Activated CD4-positive, alpha-beta T cell treated with anti-CD3 and anti-CD28 coated beads, Interleukin-2, amount 10 ng/mL, durations not matched to agents 24 days and 14 days (primary cell): ENCODE data around the gene SLC35D1. TPM values are rescaled to one million over a fixed set of nuclear protein-coding genes. Genes with fewer than 3 reads are reported as not detected.
A peak's percentile ranks its signal among the peaks of the same experiment; 100 is the strongest.
"Not testable (repeated sequence)": the region's sequence is repeated elsewhere in the genome, so short reads cannot be mapped to it uniquely, and the experiment has no call there.

Experiments
- DNase-seq: peaks from one replicate; pipeline ENCODE4 v3.0.0; 2022
- H3K27ac Mint-ChIP-seq: one replicate; pipeline ENCODE4 v1.8.0; 2022; ENCODE audit warnings: mild to moderate bottlenecking, mixed read lengths
- H3K27me3 Mint-ChIP-seq: one replicate; pipeline ENCODE4 v1.8.0; 2022; ENCODE audit warnings: mixed read lengths
- H3K36me3 Mint-ChIP-seq: one replicate; pipeline ENCODE4 v1.8.0; 2022; ENCODE audit warnings: low read depth, mild to moderate bottlenecking, mixed read lengths
- H3K4me1 Mint-ChIP-seq: one replicate; pipeline ENCODE4 v1.8.0; 2021; ENCODE audit warnings: mixed read lengths
- H3K4me3 Mint-ChIP-seq: one replicate; pipeline ENCODE4 v1.8.0; 2022; ENCODE audit warnings: mild to moderate bottlenecking, moderate library complexity, mixed read lengths
- H3K9me3 Mint-ChIP-seq: one replicate; pipeline ENCODE4 v1.8.0; 2021; ENCODE audit warnings: mixed read lengths
- intact Hi-C: fragments of 100-400 bp; cut with micrococcal nuclease; formaldehyde crosslinking; loops from one replicate; pipeline ENCODE4 v1.15.1; 2023
- total RNA-seq: library from RNA; stranded (reverse); gene quantifications from 2 replicates; pipeline ENCODE4 v1.2.3, GENCODE V29; 2022

The SLC35D1 gene
- total RNA-seq, 1 donor from 2014 or later = 16.1 TPM

DNA sequence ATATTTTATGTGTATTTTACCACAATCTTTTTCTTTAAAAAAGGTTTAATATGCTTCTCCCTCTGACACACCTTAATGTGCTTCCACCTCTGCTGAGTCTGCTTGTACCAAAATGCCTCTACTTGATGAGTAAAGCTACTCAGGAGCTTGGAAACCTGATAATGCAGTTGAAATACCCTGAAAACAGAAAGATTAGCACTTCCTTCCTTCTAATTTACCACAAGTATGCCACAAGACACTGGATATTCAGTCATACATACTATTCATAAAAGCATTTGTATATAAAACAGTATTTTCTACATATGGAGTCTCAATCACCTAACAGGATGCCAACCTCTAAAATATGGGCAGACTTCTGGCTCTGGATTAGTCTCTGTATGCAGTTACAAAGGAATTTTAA, 55.0 kb downstream of the SLC35D1 start:
- Mint-ChIP-seq H3K27ac (no peak overlapping the region), H3K4me1 (peaks cover 11% of the 10 kb centered on the region), H3K9me3 (no peaks in the 10 kb centered on the region), H3K36me3 (peaks cover 31% of the 10 kb centered on the region), H3K27me3 (no peaks in the 10 kb centered on the region), H3K4me3 (no peak overlapping the region)
- DNase-seq = peak; percentile 44
- intact Hi-C loops = loop anchor here (5.0 kb wide), 2 partner anchors 53 to 232 kb away; partner anchors contain the start of gene SLC35D1

DNA sequence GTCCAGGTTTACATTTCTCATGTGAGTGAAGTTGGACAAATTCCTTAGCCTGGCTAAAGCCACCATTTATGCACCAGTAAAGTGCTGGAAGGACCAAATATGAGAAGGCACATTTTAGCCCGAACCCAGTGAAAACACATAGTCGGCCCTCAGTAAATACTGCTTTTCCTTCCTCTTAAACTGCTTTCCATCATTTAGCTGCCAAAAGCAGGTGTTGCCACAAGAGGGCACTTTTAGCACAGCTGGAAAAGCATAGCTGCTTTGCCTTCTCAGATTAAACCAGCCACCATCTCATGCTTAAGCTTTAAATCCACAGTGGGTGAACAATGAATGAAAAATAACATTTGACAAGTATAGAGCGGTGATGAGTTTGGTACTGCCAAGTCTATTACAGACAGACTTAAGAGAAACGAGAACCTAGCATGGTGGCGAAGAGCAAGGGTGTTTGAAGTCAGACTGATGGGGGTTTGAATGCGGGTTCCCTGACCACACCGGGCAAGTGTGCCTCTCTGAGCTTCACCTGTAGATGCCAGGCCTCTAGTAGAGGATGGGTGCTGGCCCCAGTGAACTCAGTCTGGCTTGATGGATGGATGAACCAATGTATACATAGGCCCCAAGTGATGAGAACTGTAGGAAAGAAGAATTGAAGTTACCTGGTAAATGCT, 57.8 kb downstream of the SLC35D1 start:
- peaks cover 19% of the 10 kb centered on the region for H3K36me3 Mint-ChIP-seq
- no peaks in the 10 kb centered on the region for H3K27me3 Mint-ChIP-seq
- intact Hi-C loops = loop anchor here (1.0 to 5.0 kb wide), 4 partner anchors 56 to 229 kb away; partner anchors contain the start of gene SLC35D1
- no peaks in the 10 kb centered on the region for H3K9me3 Mint-ChIP-seq
- H3K4me3 Mint-ChIP-seq = no peak overlapping the region
- H3K4me1 Mint-ChIP-seq = peaks cover 11% of the 10 kb centered on the region
- DNase-seq = peak; percentile 90
- H3K27ac Mint-ChIP-seq = no peak overlapping the region

DNA sequence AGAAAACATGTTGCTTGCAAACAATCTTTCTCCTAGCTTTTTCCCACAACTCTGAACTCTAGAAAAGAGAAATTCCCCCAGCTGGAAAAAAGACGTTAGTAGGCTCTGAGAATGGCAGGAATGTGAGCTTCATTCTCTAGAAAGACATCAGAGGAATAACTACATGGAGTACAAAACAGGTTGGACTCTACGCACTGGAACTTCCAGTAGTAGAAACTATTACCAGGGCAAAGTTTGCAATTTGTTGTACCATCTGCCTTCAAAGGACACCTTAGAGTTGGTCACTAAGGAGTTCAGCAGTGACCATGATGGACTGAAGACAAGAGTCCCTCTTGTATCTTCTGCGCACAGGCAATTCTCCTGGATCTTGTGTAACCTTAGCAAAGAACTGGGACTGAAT, 60.9 kb downstream of the SLC35D1 start:
- H3K27ac Mint-ChIP-seq = no peak overlapping the region
- intact Hi-C loops = loop anchor here (5.0 kb wide), 1 partner anchor 509 kb away; no protein-coding TSS in a partner anchor
- peaks cover 30% of the 10 kb centered on the region for H3K36me3 Mint-ChIP-seq
- no peak for DNase-seq
- H3K4me1 Mint-ChIP-seq = peaks cover 4% of the 10 kb centered on the region
- no peak overlapping the region for H3K4me3 Mint-ChIP-seq
- no peaks in the 10 kb centered on the region for H3K27me3 Mint-ChIP-seq
- H3K9me3 Mint-ChIP-seq = no peaks in the 10 kb centered on the region

DNA sequence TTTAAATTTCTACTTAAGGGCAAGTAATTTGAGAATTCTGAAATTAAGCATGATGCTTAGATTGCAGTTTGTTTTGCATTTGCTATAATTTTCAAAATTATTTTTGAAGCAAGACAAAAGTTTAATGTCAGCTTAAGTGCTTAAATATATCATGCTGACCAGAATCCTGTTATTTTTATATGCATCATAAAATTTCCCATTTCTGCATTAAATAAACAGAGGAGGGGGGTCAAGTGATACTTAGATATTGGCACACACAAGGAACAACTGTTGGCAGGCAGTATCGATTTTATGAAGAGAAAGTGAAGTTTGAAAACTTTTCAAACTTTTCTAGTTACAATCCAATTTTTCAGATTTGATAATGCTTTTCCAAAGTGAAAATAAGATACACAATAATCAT, 68.1 kb downstream of the SLC35D1 start:
- intact Hi-C loops = no loop called here
- H3K27me3 Mint-ChIP-seq = no peaks in the 10 kb centered on the region
- DNase-seq = no peak
- no peak overlapping the region for H3K27ac Mint-ChIP-seq
- H3K9me3 Mint-ChIP-seq = no peaks in the 10 kb centered on the region
- H3K4me3 Mint-ChIP-seq = no peak overlapping the region
- peaks cover 52% of the 10 kb centered on the region for H3K36me3 Mint-ChIP-seq
- H3K4me1 Mint-ChIP-seq = peaks cover 23% of the 10 kb centered on the region

DNA sequence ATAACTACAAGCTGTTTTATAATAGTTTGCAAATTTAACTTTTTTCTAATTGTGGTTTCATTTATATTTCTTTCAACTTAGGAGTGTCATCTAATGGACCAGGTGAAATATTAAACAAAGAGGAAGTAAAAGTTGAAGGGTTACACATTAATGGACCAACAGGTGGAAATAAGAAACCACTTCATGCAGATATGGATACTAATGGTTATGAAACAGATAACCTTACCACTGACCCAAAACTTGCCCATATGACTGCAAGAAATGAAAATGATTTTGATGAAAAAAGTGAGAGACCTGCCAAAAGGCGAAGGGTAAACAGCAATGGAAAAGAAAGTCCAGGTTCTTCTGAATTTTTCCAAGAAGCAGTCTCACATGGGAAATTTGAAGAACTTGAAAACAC, 69.5 kb downstream of the SLC35D1 start:
- peak overlapping the region; percentile 75 for H3K27ac Mint-ChIP-seq
- intact Hi-C loops = loop anchor here (5.0 kb wide), 2 partner anchors 217 to 448 kb away; partner anchors contain the start of gene SERBP1
- no peaks in the 10 kb centered on the region for H3K27me3 Mint-ChIP-seq
- H3K4me3 Mint-ChIP-seq = no peak overlapping the region
- no peaks in the 10 kb centered on the region for H3K9me3 Mint-ChIP-seq
- H3K4me1 Mint-ChIP-seq = peaks cover 27% of the 10 kb centered on the region
- DNase-seq = no peak
- peaks cover 48% of the 10 kb centered on the region for H3K36me3 Mint-ChIP-seq

DNA sequence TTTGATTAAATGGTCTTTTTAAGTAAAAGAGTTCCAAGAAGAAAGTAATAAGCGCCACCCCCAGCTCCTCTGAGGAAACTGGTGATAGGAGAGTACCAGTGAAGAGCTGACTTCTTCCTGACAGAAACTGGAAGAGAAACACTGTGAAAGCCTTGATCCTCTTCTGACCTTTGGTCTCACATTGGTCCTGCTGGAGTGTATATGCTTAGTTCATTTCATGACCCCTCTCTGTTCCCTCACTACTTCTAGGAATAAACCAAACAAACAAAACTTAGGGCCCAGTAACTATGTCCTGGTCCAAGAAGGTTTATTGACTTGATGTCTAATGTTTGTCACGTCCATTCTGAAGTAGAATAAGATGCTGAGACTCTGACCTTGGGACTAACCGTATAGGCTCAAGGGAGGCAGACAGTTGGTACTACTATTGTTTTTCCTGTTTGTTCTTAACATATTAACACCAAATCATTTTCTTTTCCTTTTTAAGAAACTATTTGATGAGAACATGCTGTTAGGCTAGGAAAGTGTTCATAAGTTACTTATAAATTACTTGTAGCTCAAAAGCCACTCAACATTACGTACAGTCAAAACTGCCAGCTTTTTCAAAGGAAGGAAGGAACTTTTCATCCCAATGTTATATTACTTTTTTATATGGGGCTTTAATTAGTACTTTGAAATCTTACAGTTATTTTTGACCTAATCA, 71.2 kb downstream of the SLC35D1 start:
- intact Hi-C loops = loop anchor here (5.0 kb wide), 2 partner anchors 215 to 450 kb away; partner anchors contain the start of gene SERBP1
- peaks cover 49% of the 10 kb centered on the region for H3K36me3 Mint-ChIP-seq
- H3K4me1 Mint-ChIP-seq = peaks cover 27% of the 10 kb centered on the region
- H3K4me3 Mint-ChIP-seq = no peak overlapping the region
- H3K27me3 Mint-ChIP-seq = no peaks in the 10 kb centered on the region
- H3K27ac Mint-ChIP-seq = peak overlapping the region; percentile 52
- H3K9me3 Mint-ChIP-seq = no peaks in the 10 kb centered on the region
- no peak for DNase-seq

DNA sequence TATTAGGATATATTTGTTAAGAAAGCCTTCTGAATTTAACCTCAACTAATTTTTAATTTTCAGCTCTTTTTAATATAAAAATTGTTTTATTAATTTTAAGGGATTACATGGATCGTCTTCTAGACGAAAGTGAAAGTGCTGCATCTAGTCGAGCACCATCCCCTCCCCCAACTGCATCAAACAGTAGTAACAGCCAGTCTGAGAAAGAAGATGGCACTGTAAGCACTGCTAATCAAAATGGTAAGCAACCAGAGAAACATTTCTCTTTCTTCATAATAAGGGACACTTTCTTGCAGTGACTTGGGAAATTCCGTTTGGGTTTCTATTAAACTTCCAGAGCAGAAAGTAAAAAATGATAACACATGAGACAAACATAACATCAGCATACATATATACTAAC, 72.3 kb downstream of the SLC35D1 start:
- peak overlapping the region; percentile 79 for H3K4me3 Mint-ChIP-seq
- intact Hi-C loops = loop anchor here (2.0 to 5.0 kb wide), 4 partner anchors 17 to 451 kb away; partner anchors contain the start of genes DNAI4, MIER1 and SERBP1
- H3K27me3 Mint-ChIP-seq = no peaks in the 10 kb centered on the region
- DNase-seq = peak; percentile 88
- peaks cover 50% of the 10 kb centered on the region for H3K36me3 Mint-ChIP-seq
- H3K4me1 Mint-ChIP-seq = peaks cover 27% of the 10 kb centered on the region
- H3K9me3 Mint-ChIP-seq = no peaks in the 10 kb centered on the region
- peak overlapping the region; percentile 35 for H3K27ac Mint-ChIP-seq

DNA sequence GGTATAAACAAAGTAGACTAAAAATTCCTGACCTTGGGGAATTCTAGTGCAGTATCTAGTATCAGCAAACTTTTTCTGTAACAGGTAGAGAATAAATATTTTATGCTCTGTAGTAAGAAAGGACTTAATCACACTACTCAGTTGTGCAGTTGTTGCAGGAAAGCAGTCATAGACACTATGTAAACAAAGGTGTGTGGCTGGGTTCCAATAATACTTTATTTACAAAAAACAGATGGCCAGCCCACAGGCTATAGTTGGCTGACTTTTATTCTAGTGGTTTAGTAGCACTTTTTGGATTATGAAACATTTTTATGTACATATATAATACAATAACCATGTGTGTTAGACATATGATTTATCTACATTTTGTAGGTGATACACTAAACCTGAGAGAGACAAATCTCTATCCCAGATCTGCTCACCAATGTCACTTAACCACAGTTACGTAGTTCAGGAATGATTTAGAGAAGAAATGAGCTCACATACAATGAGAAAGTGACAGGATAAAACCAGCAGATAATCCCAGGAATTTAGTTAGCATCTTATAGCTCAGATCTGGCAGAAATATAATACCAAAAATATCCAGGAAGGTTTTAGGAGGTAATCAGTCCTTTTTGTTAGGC, 73.1 kb downstream of the SLC35D1 start:
- Mint-ChIP-seq H3K9me3 (no peaks in the 10 kb centered on the region), H3K4me1 (peaks cover 27% of the 10 kb centered on the region), H3K27me3 (no peaks in the 10 kb centered on the region), H3K36me3 (peaks cover 50% of the 10 kb centered on the region), H3K27ac (peak overlapping the region; percentile 83), H3K4me3 (peak overlapping the region; percentile 79)
- intact Hi-C loops = loop anchor here (2.0 to 5.0 kb wide), 4 partner anchors 16 to 451 kb away; partner anchors contain the start of genes DNAI4, MIER1 and SERBP1
- no peak for DNase-seq

DNA sequence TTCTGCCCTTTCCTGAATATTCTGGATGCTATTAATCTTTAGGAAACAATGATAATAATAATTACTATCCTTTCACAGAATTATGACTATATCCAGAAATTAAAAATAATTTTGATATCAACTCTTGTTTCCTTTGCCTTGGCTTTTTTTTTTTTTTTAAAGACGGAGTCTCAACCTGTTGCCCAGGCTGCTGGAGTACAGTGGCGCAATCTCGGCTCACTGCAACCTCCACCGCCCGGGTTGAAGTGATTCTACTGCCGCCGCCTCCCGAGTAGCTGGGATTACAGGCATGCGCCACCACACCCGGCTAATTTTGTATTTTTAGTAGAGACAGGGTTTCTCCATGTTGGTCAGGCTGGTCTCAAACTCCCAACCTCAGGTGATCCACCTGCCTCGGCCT, 74.3 kb downstream of the SLC35D1 start:
- not testable (repeated sequence) for H3K4me3 Mint-ChIP-seq, DNase-seq, H3K27ac Mint-ChIP-seq, H3K9me3 Mint-ChIP-seq, H3K27me3 Mint-ChIP-seq
- H3K4me1 Mint-ChIP-seq = peaks cover 26% of the 10 kb centered on the region
- intact Hi-C loops = loop anchor here (2.0 to 5.0 kb wide), 4 partner anchors 15 to 453 kb away; partner anchors contain the start of genes DNAI4, MIER1 and SERBP1
- H3K36me3 Mint-ChIP-seq = peaks cover 52% of the 10 kb centered on the region

DNA sequence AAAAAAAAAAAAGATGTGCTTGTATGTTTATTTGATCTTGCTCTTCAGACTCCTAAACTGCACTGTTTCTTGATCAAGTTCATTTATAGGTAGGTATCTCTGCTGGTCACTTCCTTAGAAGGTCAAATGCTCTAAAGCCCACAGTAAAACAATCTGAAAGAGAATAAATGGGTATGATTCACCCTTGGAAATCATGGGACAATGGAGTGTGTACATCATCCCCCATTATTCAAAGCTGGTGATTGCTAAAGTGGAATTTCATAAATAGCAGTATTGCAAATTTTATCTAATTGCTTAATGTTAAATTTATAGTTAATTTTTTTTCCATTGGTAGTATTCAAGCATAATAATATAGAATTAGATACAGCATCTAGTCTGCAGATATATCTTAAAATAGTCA, 75.7 kb downstream of the SLC35D1 start:
- no peak for DNase-seq
- Mint-ChIP-seq H3K9me3 (no peaks in the 10 kb centered on the region), H3K27ac (no peak overlapping the region), H3K4me3 (no peak overlapping the region), H3K36me3 (peaks cover 44% of the 10 kb centered on the region), H3K4me1 (peaks cover 20% of the 10 kb centered on the region), H3K27me3 (no peaks in the 10 kb centered on the region)
- intact Hi-C loops = no loop called here

DNA sequence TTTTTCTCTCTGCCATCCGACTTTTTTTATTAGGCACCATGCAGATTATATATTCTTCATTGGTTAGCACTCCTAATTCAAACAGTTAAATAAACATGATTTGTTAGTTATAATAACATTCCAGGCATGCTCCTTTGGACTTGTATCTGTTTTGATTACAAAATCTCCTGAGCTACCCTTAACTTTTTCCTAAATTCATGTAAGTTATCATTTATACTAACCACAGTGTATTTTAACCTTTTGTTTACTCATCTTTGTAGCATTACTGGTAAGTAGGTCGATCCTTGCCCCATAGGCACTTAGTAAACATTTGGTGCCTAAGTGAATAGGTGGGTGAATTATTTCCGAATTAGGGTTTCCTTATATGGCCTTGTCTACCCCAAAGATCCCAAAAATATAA, 85.4 kb downstream of the SLC35D1 start:
- Mint-ChIP-seq H3K27ac (no peak overlapping the region), H3K36me3 (peaks cover 62% of the 10 kb centered on the region), H3K4me1 (peaks cover 9% of the 10 kb centered on the region), H3K9me3 (peaks cover 13% of the 10 kb centered on the region), H3K4me3 (no peak overlapping the region), H3K27me3 (no peaks in the 10 kb centered on the region)
- intact Hi-C loops = no loop called here
- no peak for DNase-seq

DNA sequence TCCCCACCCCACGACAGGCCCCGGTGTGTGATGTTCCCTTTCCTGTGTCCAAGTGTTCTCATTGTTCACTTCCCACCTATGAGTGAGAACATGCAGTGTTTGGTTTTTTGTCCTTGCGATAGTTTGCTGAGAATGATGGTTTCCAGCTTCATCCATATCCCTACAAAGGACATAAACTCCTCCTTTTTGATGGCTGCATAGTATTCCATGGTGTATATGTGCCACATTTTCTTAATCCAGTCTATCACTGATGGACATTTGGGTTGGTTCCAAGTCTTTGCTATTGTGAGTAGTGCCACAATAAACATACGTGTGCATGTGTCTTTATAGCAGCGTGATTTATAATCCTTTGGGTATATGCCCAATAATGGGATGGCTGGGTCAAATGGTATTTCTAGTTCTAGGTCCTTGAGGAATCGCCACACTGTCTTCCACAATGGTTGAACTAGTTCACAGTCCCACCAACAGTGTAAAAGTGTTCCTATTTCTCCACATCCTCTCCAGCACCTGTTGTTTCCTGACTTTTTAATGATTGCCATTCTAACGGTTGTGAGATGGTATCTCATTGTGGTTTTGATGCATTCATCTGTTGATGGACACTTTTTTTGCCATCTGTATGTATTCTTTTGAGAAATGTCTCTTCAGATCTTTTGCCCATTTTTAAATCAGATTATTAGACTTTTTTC, 87.6 kb downstream of the SLC35D1 start:
- Mint-ChIP-seq H3K36me3 (peaks cover 65% of the 10 kb centered on the region), H3K9me3 (peaks cover 13% of the 10 kb centered on the region), H3K4me1 (peaks cover 14% of the 10 kb centered on the region)
- intact Hi-C loops, H3K27me3 Mint-ChIP-seq, H3K27ac Mint-ChIP-seq, H3K4me3 Mint-ChIP-seq, DNase-seq: not testable (repeated sequence)

DNA sequence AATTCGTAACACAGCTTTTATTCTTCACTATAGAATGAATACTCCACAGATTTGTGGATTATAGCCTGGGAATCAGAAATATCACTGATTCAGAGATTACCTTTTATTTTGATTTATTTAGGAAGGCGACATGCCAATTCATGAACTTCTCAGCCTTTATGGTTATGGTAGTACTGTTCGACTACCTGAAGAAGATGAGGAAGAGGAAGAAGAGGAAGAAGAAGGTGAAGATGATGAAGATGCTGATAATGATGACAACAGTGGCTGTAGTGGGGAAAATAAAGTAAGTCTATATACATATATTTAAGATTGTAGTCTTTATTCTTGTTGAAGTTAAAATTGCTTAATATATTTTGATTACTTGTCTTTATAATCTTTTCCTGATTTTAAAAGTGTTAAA, 96.0 kb downstream of the SLC35D1 start:
- DNase-seq = no peak
- Mint-ChIP-seq H3K27ac (no peak overlapping the region), H3K36me3 (peaks cover 61% of the 10 kb centered on the region), H3K4me1 (peaks cover 34% of the 10 kb centered on the region), H3K9me3 (no peaks in the 10 kb centered on the region), H3K27me3 (no peaks in the 10 kb centered on the region), H3K4me3 (no peak overlapping the region)
- intact Hi-C loops = no loop called here
